HepG2 (cell line): ENCODE results near the gene PANK4. TPM values are rescaled to one million over a fixed set of nuclear protein-coding genes. Genes with fewer than 3 reads are reported as not detected.

Experiments used
- BHLHE40 ChIP-seq: IDR thresholded peaks from 2 replicates; pipeline ENCODE4 v1.6.1; 2011; ENCODE audit warnings: low read length, improper control_type of control experiment
- CBX2 ChIP-seq, 2 experiments: fragments of 200-600 bp in 1 of 2; sonication (generic); formaldehyde crosslinking in 1 of 2; IDR thresholded peaks; 2 replicates each; pipeline versions ENCODE4 v1.7.0 to v1.8.1; 2018 to 2022; ENCODE audit warnings: low read depth in 2 of 2, low read length in 1 of 2, mild to moderate bottlenecking in 1 of 2, missing genetic modification reagents in 1 of 2
- CBX5 ChIP-seq: sonication (generic); formaldehyde crosslinking; IDR thresholded peaks from 2 replicates; pipeline ENCODE4 v1.4.0; 2020; ENCODE audit warnings: missing genetic modification reagents, borderline replicate concordance
- MED1 ChIP-seq: sonication (generic); formaldehyde crosslinking; IDR thresholded peaks from 2 replicates; pipeline ENCODE4 v1.4.0; 2020; ENCODE audit warnings: missing genetic modification reagents
- MXD4 ChIP-seq: IDR thresholded peaks from 2 replicates; pipeline ENCODE4 v1.6.1; 2016; ENCODE audit warnings: mild to moderate bottlenecking, missing biosample characterization, missing genetic modification reagents
- MXI1 ChIP-seq: IDR thresholded peaks from 3 replicates; pipeline ENCODE4 v1.6.1; 2012; ENCODE audit warnings: low read depth, low read length, inconsistent platforms, borderline replicate concordance
- NFRKB ChIP-seq: fragments of 450-650 bp; IDR thresholded peaks from 2 replicates; pipeline ENCODE4 v1.6.1; 2017
- SAP130 ChIP-seq: IDR thresholded peaks from 2 replicates; pipeline ENCODE4 v1.6.1; 2016; ENCODE audit warnings: low read depth
- TARDBP ChIP-seq: sonication (generic); formaldehyde crosslinking; IDR thresholded peaks from 2 replicates; pipeline ENCODE4 v1.8.0; 2022; ENCODE audit warnings: mild to moderate bottlenecking, missing genetic modification reagents
- ZMYM4 ChIP-seq: sonication (generic); formaldehyde crosslinking; IDR thresholded peaks from 2 replicates; pipeline ENCODE4 v1.8.1; 2023; ENCODE audit warnings: mild to moderate bottlenecking, missing genetic modification reagents
- ZNF430 ChIP-seq: sonication (generic); formaldehyde crosslinking; IDR thresholded peaks from 2 replicates; pipeline ENCODE4 v1.9.0; 2021; ENCODE audit warnings: mild to moderate bottlenecking, missing genetic modification reagents
- polyA plus RNA-seq, 8 experiments: library from polyadenylated mRNA; depleted of rRNA in 3 of 8; stranded (reverse) in 7 of 8; unstranded in 1 of 8; fragments of >200 nt; fragmentation: Illumina TruSeq in 4 of 8; extraction: Trizol in 4 of 8; gene quantifications; 2 replicates each; pipeline versions ENCODE4 v1.2.1 to v1.2.3, GENCODE V29; 2011 to 2016; ENCODE audit warnings: low read depth in 4 of 8, missing spikeins in 1 of 8, mixed read lengths in 1 of 8; ENCODE audit not compliant: insufficient read depth in 1 of 8
- total RNA-seq, 5 experiments: library from RNA; depleted of rRNA; stranded (reverse); fragments of >200 nt; fragmentation: Illumina TruSeq; extraction: Trizol; gene quantifications; 2 replicates each; pipeline ENCODE4 v1.2.3, GENCODE V29; 2016; ENCODE audit warnings: low read depth in 1 of 5
- TF ChIP-seq, protein P1 (sequence below): sonication (generic); formaldehyde crosslinking; IDR thresholded peaks from 2 replicates; pipeline ENCODE4 v1.5.1; 2020; ENCODE audit warnings: mild to moderate bottlenecking, moderate library complexity, missing genetic modification reagents
- TF ChIP-seq, protein P2 (sequence below): sonication (generic); formaldehyde crosslinking; conservative IDR thresholded peaks from 2 replicates; pipeline ENCODE4 v1.8.1; 2023; ENCODE audit warnings: missing genetic modification reagents
- TF ChIP-seq, protein P3 (sequence below): sonication (generic); formaldehyde crosslinking; IDR thresholded peaks from 2 replicates; pipeline ENCODE4 v1.5.1; 2020; ENCODE audit warnings: mild to moderate bottlenecking, missing genetic modification reagents, moderate library complexity
- TF ChIP-seq, protein P4 (sequence below): sonication (generic); formaldehyde crosslinking; IDR thresholded peaks from 2 replicates; pipeline ENCODE4 v1.4.0; 2020; ENCODE audit warnings: missing genetic modification reagents
- TF ChIP-seq, protein P5 (sequence below): IDR thresholded peaks from 2 replicates; pipeline ENCODE4 v1.6.1; 2016; ENCODE audit warnings: missing compliant biosample characterization, missing genetic modification reagents, borderline replicate concordance

PANK4 gene
- total and polyA plus RNA-seq, 2 of the 13 experiments (the other 11 are each of a cell fraction or from before 2014, with no cell fraction given), result 17.4 to 19.3 TPM

DNA sequence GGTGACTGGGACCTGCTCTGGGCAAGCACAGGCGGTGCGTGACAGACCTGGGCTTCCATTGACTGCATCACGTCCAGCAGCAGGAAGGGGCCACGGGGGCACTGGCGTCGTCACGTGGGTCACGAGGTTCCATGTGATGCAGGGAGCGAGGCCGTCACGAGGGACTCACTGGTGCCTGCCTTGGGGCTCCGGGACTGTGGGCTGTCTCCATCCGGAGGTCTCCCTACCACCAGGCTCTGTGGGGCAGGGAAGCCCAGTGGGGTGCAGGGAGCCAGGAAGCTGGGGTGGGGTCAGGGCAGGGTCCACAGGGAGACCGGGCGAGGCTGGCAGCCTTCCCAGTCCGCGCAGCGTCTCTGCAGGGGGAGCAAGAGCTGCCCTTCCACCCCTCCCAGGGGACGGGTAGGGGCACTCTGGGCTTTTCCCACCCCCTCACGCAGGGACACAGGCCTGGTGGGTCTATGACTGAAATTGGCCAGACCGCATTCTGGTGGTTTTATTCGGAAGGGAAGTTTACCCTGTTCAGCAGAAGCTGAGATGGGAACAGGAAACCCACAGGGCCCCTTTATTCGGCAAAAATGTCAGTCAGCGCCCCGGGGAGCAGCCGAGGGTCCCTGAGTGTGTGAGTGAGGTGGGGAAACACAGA is 29.4 kb upstream of the PANK4 start (continued):
- TF ChIP-seq, protein P1, sequence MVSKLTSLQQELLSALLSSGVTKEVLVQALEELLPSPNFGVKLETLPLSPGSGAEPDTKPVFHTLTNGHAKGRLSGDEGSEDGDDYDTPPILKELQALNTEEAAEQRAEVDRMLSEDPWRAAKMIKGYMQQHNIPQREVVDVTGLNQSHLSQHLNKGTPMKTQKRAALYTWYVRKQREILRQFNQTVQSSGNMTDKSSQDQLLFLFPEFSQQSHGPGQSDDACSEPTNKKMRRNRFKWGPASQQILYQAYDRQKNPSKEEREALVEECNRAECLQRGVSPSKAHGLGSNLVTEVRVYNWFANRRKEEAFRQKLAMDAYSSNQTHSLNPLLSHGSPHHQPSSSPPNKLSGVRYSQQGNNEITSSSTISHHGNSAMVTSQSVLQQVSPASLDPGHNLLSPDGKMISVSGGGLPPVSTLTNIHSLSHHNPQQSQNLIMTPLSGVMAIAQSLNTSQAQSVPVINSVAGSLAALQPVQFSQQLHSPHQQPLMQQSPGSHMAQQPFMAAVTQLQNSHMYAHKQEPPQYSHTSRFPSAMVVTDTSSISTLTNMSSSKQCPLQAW (CRISPR knock-in tag), result peak; percentile 51; the same call in 1 of the 2 replicates
- TF ChIP-seq SAP130 (CRISPR knock-in tag) (peak; percentile 85), CBX5 (CRISPR knock-in tag) (no peak), MXI1 (peak; percentile 44; the same call in 1 of the 3 replicates), CBX2 (IDR thresholded peaks at IDR 0.05; ENCODE audit: low read depth, low read length) (no peak), CBX2 (CRISPR knock-in tag; IDR thresholded peaks at IDR 0.05; ENCODE audit: low read depth) (no peak), BHLHE40 (peak; percentile 83), TARDBP (CRISPR knock-in tag) (0 out of 2 replicates have a peak, but pooled peaks have one; percentile 23), MXD4 (0 out of 2 replicates have a peak, but pooled peaks have one; percentile 21), NFRKB (no peak), MED1 (CRISPR knock-in tag) (peak; percentile 74), ZNF430 (CRISPR knock-in tag) (peak; percentile 47; the same call in 1 of the 2 replicates), ZMYM4 (CRISPR knock-in tag) (0 out of 2 replicates have a peak, but pooled peaks have one; percentile 19)
- TF ChIP-seq, protein P2, sequence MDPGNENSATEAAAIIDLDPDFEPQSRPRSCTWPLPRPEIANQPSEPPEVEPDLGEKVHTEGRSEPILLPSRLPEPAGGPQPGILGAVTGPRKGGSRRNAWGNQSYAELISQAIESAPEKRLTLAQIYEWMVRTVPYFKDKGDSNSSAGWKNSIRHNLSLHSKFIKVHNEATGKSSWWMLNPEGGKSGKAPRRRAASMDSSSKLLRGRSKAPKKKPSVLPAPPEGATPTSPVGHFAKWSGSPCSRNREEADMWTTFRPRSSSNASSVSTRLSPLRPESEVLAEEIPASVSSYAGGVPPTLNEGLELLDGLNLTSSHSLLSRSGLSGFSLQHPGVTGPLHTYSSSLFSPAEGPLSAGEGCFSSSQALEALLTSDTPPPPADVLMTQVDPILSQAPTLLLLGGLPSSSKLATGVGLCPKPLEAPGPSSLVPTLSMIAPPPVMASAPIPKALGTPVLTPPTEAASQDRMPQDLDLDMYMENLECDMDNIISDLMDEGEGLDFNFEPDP (CRISPR knock-in tag), result no peak
- TF ChIP-seq, protein P3, sequence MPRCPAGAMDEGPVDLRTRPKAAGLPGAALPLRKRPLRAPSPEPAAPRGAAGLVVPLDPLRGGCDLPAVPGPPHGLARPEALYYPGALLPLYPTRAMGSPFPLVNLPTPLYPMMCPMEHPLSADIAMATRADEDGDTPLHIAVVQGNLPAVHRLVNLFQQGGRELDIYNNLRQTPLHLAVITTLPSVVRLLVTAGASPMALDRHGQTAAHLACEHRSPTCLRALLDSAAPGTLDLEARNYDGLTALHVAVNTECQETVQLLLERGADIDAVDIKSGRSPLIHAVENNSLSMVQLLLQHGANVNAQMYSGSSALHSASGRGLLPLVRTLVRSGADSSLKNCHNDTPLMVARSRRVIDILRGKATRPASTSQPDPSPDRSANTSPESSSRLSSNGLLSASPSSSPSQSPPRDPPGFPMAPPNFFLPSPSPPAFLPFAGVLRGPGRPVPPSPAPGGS (CRISPR knock-in tag), result peak; percentile 63; the same call in 1 of the 2 replicates
- TF ChIP-seq, protein P4, sequence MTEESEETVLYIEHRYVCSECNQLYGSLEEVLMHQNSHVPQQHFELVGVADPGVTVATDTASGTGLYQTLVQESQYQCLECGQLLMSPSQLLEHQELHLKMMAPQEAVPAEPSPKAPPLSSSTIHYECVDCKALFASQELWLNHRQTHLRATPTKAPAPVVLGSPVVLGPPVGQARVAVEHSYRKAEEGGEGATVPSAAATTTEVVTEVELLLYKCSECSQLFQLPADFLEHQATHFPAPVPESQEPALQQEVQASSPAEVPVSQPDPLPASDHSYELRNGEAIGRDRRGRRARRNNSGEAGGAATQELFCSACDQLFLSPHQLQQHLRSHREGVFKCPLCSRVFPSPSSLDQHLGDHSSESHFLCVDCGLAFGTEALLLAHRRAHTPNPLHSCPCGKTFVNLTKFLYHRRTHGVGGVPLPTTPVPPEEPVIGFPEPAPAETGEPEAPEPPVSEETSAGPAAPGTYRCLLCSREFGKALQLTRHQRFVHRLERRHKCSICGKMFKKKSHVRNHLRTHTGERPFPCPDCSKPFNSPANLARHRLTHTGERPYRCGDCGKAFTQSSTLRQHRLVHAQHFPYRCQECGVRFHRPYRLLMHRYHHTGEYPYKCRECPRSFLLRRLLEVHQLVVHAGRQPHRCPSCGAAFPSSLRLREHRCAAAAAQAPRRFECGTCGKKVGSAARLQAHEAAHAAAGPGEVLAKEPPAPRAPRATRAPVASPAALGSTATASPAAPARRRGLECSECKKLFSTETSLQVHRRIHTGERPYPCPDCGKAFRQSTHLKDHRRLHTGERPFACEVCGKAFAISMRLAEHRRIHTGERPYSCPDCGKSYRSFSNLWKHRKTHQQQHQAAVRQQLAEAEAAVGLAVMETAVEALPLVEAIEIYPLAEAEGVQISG (CRISPR knock-in tag), result peak; percentile 25
- TF ChIP-seq, protein P5, sequence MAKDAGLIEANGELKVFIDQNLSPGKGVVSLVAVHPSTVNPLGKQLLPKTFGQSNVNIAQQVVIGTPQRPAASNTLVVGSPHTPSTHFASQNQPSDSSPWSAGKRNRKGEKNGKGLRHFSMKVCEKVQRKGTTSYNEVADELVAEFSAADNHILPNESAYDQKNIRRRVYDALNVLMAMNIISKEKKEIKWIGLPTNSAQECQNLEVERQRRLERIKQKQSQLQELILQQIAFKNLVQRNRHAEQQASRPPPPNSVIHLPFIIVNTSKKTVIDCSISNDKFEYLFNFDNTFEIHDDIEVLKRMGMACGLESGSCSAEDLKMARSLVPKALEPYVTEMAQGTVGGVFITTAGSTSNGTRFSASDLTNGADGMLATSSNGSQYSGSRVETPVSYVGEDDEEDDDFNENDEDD (CRISPR knock-in tag), result peak; percentile 79; the same call in 1 of the 2 replicates
